GM18499 (cell line): Measurements from ENCODE around the gene CNFN.
A peak's percentile ranks its signal among the peaks of the same experiment; 100 is the strongest.

Experiments used
- ATAC-seq: cut with Tn5 transposase; IDR thresholded peaks from one replicate; pipeline ENCODE4 v1.9.1; 2021; ENCODE audit warnings: moderate number of reproducible peaks; ENCODE audit not compliant: insufficient read depth, unreplicated experiment

CNFN gene

DNA sequence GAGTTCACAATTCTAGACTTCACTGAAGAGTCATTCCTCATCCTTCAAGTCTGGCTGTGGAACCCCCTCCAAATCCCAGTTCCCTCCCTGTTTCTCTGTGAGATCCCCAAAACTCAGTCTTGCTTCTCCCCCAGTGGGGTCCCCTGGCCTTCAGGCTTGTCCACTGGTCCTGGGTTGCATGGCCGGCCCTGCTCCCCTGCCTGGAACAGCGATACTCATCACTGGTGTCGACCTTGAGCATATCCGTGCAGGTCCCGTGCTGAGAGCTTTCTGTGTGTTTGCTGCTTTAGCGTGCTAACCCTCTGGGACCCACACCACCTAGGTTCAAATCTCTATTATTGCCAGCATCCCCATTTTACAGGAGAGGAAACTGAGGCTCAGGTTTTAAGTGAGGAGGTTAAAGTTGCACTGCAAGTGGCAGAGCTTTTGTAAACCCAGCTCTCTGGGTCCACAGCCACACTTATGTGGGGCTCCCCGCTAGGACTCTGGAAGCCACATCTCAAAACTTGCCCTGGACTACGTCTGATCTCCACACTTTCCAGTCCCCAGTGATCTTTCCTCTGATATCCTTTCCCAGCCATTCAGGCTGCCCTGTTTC lies 21.6 kb upstream of the CNFN start:
- ATAC-seq, result no peak

DNA sequence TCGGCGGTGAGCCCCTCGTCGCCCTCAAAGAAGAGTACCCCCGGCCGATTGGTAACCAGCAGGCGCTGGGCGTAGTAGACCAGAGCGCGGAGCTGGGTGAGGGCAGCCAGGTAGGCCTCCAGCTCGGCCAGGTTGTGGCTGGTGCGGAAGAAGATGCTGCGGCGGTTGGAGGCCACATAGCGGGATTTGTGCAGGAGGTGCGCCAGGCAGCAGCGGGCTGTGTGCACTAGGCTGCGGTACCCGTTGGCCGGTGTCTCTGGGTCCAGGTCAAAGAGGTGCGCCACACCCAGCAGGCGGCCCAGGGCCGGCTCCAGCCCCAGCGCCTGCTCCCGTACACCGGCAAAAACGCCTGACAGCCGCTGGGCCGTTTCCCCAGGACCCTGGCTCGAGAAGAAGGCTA lies 20.3 kb upstream of the CNFN start:
- no peak for ATAC-seq

DNA sequence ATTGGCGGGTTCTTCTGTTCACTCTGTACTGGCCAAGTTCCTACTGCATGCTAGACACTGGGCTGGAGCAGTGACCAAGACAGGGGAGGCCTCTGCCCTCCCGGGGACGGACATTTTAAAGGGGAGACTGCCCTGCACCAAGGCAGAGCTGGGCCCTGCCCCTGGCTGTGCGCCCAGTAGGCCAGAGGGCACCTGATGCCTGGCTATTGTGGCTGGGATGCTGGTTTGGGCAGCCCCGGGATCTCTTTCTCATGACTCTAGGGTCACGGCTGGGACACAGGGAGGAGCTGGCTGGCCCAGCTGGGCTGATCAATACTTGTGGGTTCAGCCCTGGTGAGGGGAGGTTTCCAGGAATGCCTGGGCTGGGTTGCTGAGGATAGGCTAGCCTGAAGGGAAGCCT lies 19.4 kb upstream of the CNFN start:
- ATAC-seq, result no peak

DNA sequence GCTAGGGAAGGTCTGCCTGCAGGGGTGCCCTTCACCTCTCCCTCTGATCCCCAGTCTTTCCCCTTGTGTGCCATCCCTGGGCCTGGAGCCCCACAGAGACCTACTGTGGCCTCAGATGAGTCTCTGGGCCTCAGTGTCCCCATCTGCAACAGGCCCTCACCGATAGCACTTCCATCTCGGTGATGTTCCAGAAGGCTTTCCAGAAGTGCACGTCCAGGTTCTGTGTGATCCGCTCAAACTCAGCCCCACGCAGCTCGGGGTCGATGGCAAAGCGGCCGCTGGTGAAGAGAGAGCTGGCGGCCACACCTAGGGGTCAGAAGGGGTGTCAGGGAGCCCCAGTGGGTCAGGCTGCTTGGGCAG lies 17.7 kb upstream of the CNFN start:
- no peak for ATAC-seq

DNA sequence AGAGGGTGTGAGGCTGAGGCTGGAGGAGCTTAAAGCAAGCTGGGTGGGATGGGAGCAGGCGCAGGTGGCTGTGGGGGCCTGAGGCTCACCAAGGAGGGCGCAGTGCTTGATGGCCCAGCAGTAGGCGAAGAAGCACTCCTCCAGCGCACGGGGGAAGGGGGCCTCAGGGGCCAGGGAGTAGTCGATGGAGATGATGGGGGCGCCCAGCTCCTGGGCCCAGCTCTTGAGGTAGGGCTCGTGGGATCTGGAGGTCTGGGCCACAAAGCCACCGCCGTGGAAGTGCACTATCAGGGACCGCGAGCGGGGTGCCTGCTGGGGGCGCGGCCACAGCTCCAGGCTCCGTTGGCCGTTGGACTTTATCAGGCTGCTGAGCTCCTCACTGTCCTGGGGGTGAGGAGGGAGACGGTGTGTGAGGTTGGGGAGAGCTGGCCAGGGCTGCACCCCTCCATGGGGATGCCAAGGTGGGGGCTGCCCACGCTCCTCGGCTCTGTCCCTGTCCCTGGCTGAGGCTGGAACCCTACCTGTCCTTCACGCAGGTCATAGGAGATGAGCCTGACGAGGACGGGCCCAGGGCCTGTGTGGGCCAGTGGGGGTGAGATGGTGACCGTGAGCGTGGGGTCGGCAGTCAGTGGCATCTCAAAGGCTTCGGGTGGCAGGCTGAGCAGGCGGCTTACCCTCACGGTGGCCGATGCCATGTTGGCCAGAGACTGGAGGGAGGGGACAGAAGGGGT lies 17.2 kb upstream of the CNFN start:
- no peak for ATAC-seq

DNA sequence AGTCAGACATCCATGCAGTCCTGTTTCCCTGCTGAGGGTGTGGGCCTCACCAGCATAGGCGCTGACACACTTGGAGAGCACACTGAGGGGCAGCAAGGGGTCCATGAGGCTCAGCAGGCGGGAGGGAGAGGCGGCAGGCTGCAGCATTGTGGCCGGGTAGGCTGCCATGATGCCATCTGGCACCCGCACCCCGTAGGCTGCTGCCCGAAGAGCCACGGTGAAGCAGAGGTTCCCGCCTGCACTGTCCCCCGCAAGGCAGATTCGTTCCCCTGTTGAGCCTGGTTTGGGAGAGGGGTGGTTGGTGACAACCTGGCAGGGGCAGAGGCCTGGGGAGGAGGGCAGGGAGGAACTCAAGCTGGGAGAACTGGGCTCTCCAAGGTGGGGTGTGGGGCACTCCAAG lies 16.0 kb upstream of the CNFN start:
- ATAC-seq, result no peak

DNA sequence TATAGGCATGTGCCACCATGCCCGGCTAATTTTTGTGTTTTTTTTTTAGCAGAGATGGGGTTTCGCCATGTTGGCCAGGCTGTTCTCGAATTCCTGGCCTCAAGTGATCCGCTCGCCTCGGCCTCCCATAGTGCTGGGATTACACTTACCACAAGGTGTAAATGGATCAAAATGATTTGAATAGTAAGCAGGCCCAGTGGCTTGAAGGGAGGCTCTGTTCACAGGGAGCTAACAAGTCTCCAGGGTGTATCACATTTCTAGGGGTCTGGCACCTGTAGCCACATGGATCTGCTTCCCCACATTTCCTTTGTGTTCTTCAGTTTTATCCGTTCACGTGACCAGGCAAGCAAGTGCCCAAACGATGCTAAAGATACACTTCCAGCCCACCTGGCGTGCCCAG lies 13.5 kb upstream of the CNFN start:
- no peak for ATAC-seq

DNA sequence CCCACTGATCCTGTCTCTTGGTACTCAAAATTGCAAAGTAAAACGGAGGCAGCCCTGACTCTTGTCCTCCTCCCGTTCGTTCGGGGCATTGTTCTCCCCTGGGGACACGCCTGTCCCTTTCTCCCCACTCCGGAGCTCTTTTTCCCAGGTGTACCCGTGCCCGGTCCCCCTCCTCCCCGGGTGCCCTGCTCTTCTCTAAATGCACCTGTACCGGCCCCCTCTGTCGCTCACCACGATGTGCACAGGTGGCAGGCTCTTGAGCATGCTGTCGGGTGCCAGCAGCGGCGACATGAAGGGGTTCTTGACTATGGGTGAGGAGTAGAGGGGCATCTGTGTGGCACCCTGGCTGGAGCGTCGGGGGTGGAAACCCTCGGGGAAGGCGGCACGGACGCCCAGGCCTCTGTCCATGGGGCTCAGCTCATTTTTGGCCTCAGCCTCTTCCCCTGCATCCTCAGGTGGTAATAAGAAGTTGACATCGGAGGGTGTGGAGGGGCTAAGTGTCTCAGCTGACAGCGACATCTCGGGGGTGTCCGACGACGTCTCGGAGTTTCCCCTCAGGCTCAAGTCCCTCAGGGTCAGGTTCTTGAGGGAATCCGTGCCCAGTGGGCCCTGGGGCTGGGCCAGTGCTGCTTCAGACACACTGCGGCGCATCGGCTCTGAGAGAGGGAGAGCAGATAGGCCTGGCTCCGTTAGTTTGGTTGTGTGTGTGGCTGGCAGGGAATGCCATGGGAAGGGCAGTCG lies 12.4 kb upstream of the CNFN start:
- ATAC-seq, result no peak

DNA sequence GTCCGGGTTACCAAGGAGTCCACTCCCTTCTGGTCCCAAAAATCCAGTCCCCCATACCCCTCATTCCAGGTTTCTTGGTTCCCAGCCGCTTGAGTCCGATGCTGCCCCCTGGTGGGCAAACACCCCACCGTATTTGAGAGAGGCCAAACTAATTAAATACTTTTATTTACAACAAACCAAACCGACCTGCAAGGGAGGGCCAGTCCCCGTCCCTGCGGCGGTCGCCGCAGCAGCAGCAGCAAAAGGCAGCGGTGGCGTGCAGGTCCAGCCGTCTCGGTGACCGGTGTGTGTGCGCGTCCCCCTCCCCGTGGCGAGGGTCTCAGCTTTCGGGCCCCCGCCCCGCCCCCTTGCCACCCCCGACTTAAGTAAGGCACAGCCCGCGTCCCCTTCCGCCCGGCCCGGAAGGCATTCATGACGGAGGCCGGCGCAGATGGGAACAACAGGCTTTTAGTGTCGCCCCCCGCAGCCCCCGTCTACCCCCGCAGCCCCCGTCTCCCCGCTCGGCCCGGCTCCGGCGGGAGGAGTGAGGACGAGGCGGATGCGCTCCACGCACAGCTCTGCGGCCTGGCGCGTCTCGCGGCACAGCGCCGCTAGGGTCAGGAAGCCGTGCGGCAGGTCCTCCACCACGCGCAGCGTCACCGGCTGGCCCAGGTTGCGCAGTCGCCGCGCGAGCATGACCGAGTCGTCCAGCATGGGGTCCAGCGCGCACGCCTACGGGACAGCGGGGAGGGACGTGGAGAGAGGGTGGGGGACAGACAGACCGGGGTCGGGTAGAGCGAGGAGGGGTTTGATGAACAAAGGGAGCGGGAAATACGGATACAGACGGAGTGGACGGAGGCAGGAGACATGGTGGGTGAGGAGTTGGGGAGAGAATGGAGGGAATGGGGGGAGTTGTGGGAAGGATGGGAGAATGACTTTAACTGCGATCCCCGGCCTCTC lies 11.5 kb upstream of the CNFN start:
- no peak for ATAC-seq

DNA sequence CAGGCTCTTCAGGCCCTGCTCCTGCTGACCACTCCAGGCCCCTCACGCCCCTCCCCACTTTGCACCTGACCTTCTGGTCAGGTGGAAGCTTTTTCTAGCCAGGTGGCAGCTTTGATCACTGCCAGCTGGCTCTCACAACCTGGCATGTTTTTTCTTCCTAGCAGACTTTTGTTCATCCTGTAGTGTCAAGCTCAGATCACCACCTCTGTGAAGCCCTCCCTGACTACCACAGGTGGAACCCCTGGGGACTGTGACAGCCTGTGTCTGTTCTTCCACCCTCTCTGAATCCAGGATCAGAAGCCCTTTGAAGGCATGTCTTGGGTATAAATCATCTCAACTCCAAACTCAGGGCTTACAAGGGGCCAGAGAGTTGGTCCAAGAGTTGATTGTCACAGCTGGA lies 10.3 kb upstream of the CNFN start:
- ATAC-seq, result no peak

DNA sequence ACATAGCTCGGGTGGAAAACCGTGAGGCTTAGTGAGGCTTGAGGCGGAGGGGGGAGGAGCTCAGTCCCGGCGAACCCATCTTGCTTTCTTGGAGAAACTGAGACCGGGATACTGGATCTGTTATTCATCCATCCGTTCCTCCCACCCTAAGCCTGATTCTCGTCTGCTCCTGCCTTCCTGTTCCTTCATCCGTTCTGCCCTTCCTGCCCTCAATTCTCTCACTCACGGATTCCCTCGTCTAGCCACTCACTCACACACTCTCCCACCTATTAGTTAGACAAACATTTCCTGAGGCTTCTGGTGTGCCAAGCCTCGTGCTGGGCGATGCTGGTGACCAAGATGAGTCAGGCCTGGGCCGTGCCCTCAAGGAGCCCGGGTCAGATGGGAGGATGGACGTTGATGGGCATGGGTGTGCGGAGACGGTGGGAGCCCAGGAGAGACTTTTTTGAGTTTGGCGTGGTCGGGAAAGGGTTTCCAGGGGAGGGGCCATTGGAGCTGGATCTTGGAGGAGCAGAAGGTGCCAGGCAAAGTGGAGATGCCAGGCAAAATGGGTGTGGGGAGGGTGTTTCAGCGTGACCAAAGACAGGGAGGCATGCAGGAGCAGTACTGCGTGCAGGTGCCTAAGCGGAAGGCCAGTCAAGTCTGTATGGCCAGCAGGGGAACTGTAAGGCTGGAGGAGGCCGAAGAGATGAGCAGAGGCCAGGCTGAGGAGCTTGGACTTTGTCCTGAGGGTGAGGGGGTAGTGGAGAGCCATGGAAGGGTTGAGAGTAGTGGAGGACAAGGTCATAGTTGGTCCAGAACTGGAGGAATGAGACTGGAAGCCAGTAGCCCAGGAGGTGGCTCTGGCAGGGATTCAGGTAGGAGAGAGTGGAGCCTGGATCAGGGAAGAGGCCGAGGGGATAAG lies 7.4 kb upstream of the CNFN start:
- no peak for ATAC-seq

DNA sequence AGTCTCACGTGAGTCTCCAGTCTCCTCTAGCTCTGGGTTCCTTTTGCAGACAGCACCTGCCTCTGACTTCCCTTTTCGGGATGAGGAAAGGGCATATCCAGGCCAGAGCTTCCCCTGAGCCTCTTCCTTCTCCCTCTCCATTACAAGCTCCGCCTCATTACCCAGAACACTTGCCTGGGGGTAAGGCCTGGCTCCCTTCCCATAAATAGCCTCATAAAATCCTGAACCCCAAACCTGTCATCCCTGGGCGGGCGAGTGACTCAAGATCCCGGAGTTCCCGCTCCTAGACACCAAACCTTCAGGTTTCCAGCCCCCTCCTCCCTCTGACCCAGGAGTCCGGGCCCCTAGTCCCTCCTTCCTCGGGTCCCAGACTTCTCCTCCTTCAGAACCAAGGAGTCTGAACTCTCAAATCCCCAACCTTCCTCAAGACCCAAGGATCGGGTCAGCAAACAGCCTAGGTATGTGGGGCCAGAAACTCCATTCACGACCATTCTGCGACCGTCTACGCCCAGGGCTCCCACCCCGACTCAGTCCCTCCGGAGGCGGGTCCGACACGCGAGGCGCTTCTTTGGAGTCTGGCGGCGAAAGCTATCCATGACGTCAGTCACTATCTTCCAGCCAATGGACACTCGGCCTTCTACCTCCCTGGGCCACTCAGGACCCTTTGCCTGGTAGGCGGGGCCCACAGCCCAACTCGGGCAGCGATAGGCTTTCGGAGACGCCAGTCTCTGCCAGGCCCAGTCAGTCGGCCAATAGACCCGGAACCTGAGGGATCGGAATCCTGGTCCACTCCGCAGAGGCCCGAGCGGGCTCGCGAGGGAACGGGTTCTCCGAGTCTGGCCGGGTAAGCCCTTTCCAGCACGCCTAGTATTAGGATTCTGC lies 6.5 kb upstream of the CNFN start:
- peak; percentile 88 for ATAC-seq

DNA sequence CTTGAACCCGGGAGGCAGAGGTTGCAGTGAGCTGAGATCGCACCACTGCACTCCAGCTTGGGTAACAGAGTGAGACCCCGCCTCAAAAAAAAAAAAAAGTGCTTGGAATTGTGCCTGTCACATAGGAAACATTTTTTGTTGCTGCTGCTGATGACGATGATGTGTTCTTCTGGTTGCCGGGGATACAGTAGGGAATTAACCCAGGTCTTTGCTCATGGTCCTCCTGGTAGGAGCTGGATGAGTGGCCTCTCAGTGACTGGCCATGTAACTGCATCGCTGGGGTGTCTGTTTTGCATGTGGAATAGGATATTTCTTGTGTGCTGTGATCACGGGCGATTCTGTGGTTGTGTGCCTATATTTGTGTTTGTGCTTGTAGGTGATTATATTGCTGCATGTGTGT lies 4.7 kb upstream of the CNFN start:
- ATAC-seq, result no peak

DNA sequence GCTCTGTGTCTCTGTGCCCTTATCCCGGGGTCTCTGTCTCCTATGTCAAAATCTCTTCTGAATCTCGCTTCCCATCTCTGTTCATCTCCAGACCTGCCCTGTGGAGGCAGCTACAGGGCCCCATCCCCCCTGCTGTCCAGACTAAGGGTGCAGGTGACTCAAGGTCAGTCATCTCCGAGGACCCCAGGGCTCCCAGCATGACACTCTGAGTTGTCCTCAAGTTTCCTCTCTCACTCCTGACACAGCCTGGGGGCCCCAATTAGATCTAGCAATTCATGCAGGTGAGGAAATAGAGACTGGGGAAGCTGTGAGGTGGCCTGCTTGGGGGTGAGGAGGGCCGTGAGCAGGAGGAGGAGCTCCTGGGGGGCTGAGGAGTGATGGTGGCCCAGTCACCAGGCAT lies 2.1 kb upstream of the CNFN start:
- ATAC-seq, result no peak

DNA sequence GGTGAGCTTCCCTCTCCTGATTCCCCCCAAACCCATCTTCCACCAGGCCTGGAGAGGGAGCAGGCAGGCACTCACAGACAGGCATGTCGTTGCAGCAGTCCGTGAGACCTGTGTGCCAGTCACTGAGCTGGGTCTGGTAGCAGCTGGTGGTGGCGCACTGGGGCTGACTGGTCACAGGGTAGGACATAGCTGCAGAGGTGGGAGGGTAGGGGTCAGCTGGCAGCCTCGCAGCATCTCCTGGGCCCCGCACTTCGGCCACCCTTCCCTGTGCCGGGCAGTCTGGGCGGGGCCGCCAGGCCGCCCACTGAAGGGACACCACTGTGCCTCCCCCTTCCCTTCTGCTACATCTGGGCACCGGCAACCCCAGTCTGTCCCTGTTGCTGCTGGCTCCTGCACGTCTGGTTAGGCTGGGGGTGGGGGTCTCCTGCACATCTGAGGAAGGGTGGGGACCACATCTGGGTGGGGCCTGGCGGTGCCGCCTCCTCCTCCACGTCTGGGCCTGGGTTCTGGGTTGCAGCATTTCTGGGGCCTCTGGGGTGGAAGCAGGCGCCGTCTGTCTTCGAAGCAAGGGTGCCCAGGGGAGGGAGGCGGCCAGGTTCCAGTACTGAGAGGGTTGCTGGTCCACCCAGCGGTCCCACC lies 1.1 kb downstream of the CNFN start:
- ATAC-seq, result no peak

DNA sequence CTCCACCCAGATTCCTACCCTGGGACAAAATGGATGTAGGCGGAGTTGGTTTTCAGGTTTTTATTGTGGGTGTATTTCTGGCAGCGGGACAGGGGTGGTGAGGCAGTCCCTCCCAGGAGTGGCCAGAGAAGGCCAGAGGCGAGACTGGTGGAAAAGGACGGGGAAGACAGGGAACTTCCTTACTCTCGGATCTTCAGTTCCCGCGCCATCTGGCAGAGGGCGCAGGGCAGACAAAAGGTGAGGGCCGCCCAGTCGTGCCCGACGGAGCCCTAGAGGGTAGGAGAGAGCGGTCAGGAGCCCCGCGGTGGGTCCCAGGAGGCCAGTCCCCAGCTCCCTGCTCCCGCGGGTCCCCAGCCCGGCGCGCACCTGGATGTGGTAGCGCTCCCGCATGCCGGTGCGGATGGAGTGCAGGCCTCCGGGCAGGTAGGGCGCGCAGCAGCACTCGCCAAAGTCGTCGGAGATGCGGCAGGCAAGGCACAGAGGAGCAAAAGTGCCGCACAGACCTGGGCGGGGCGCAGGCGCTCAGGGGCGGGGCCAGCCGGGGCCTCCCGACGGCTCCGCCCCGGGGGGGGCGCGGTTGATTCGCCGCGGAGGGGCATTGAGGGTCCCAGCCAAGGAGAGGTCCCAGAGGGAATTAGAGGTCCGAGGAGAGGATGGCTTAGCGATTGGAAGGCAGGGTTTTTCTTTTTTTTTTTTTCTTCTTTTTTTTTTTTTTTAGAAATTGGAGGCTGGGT lies 3.0 kb downstream of the CNFN start:
- ATAC-seq, result no peak

DNA sequence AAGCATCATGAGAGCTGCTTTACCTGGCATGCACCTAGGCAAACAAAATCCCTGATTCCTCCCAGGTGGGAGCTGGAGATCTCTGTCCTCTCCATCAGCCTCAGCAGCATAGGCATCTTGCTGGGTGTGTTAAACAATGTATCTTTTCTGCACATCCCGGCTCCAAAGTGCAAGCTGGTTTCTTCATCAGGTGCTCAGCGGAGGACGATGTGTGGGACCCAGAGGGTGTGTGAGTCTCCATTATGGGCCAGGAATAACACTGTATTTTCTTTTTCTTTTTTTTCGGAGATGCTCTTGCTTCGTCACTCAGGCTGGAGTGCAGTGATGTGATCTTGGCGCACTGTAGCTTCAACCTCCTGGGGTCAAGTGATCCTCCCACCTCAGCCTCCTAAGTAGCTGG lies 9.9 kb downstream of the CNFN start:
- no peak for ATAC-seq
